Panc1 (cell line): Measurements from ENCODE around the gene SMAD3.

Experiments used
- POLR2AphosphoS5 ChIP-seq: IDR thresholded peaks from 2 replicates; pipeline ENCODE4 v1.6.1; 2012; ENCODE audit warnings: mild to moderate bottlenecking, low read depth, low read length, moderate library complexity
- TF ChIP-seq, protein P1 (sequence below): fragments of 450-650 bp; IDR thresholded peaks from 2 replicates; pipeline ENCODE4 v1.5.1; 2017; ENCODE audit warnings: mild to moderate bottlenecking

DNA sequence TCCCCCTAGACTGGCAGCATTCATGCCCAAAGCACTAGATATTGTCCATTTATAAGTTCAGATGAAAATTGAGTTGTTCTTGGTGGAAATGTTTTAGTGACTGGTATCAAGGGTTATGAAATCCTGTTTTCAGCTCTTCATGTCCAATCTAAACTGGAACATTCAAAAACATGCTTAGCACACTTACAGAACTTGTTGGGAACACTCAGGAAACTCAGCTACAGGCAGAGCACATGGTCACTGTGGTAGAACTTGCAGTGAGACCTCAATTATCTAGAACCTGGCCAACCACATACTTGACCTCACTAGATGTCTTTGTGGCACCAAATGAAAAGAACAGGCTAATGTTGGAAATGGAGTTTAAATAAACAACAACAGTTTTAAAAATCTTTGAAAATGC is 88.8 kb downstream of the SMAD3 start:
- TF ChIP-seq, protein P1, sequence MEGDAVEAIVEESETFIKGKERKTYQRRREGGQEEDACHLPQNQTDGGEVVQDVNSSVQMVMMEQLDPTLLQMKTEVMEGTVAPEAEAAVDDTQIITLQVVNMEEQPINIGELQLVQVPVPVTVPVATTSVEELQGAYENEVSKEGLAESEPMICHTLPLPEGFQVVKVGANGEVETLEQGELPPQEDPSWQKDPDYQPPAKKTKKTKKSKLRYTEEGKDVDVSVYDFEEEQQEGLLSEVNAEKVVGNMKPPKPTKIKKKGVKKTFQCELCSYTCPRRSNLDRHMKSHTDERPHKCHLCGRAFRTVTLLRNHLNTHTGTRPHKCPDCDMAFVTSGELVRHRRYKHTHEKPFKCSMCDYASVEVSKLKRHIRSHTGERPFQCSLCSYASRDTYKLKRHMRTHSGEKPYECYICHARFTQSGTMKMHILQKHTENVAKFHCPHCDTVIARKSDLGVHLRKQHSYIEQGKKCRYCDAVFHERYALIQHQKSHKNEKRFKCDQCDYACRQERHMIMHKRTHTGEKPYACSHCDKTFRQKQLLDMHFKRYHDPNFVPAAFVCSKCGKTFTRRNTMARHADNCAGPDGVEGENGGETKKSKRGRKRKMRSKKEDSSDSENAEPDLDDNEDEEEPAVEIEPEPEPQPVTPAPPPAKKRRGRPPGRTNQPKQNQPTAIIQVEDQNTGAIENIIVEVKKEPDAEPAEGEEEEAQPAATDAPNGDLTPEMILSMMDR, result no peak
- no peak; the same call in 1 of the 2 replicates for TF ChIP-seq POLR2AphosphoS5
